NT2/D1 (cell line): Measurements from ENCODE around the gene SULT1A2.
"Not testable (repeated sequence)": the region's sequence is repeated elsewhere in the genome, so short reads cannot be mapped to it uniquely, and the experiment has no call there.

ENCODE experiments used
- DNase-seq: peaks from one replicate; pipeline ENCODE4 v3.0.0-alpha.2; 2011; ENCODE audit warnings: low read depth, low spot score
- H3K27me3 ChIP-seq: 2 replicates; pipeline ENCODE4 v1.6.0; 2011; ENCODE audit warnings: mild to moderate bottlenecking; ENCODE audit not compliant: insufficient read length, insufficient read depth
- H3K36me3 ChIP-seq: 2 replicates; pipeline ENCODE4 v1.6.1; 2011; ENCODE audit warnings: mild to moderate bottlenecking, low read length, mixed read lengths; ENCODE audit not compliant: insufficient read depth, insufficient read length
- H3K4me1 ChIP-seq: 2 replicates; pipeline ENCODE4 v1.5.1; 2011; ENCODE audit not compliant: insufficient read depth, insufficient read length
- H3K4me3 ChIP-seq: 2 replicates; pipeline ENCODE4 v1.5.1; 2011; ENCODE audit warnings: low read depth; ENCODE audit not compliant: insufficient read length
- H3K9ac ChIP-seq: 2 replicates; pipeline ENCODE4 v1.6.0; 2011; ENCODE audit warnings: low read depth; ENCODE audit not compliant: insufficient read length
- H3K9me3 ChIP-seq: 2 replicates; pipeline ENCODE4 v1.5.1; 2011; ENCODE audit warnings: mild to moderate bottlenecking, low read length; ENCODE audit not compliant: insufficient read depth
- SUZ12 ChIP-seq: IDR thresholded peaks from 2 replicates; pipeline ENCODE4 v1.6.1; 2011; ENCODE audit not compliant: insufficient read length, insufficient read depth; ENCODE audit errors: extremely low read depth
- YY1 ChIP-seq: IDR thresholded peaks from 2 replicates; pipeline ENCODE4 v1.6.1; 2011; ENCODE audit not compliant: insufficient read length, insufficient read depth
- ZNF274 ChIP-seq: IDR thresholded peaks from 2 replicates; pipeline ENCODE4 v1.6.1; 2011; ENCODE audit warnings: mild to moderate bottlenecking, low read depth, low read length

The SULT1A2 gene

GRCh38 chr16:28573738-28574718 is 22.8 kb downstream of the SULT1A2 start:
- H3K36me3 ChIP-seq: peaks cover 2% of the 10 kb centered on the region
- H3K9me3 ChIP-seq: no peaks in the 10 kb centered on the region
- H3K9ac ChIP-seq: no peak overlapping the region
- H3K4me3 ChIP-seq: no peak overlapping the region
- TF ChIP-seq YY1: no peak
- no peak for TF ChIP-seq SUZ12
- peaks cover 13% of the 10 kb centered on the region for H3K4me1 ChIP-seq
- no peaks in the 10 kb centered on the region for H3K27me3 ChIP-seq
- DNase-seq: no peak

DNA sequence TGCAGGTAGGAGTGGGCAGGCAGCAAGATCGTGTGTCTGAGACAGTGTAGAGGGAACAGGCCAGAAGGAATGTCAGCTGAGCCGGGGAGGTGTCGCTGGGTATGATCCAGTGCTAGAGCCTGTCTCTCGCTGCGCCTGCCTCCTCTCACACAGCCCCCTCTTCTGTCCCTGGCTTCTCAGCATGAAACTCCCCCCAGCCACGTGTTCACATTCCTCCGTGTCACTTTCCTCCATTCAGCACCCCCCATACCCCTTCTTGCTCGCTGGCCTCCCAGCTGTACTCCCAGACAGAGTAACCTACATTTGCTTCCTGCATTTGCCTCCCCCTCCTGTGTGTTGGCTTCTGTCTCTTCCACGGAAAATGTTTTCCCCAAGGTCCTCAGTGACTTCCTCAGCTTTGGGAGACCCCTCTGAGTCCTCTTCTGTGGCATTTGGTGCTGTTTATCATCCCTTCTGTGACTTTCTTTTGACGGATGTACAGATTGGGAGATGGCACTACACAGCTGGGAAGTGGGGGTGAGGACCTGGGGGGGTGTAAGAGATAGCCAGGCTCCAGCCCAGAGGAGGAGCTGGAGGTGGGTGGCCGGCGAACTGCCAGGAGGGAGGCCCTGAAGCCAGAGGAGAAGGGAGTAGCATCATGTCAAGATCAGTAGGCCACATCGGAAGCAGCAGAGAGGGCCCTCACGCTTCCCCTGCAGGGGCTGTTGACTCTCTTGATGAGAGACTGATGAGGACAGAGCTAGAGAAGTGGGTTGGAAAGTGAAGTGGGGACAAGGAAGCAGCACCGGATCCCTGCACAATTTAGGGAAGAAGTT is 23.9 kb downstream of the SULT1A2 start:
- Histone ChIP-seq H3K4me1 (peaks cover 13% of the 10 kb centered on the region), H3K36me3 (peaks cover 2% of the 10 kb centered on the region), H3K9ac (peak overlapping the region; percentile 37), H3K9me3 (no peaks in the 10 kb centered on the region), H3K4me3 (no peak overlapping the region), H3K27me3 (no peaks in the 10 kb centered on the region)
- TF ChIP-seq SUZ12: no peak
- no peak for TF ChIP-seq YY1
- TF ChIP-seq ZNF274: no peak
- no peak for DNase-seq

GRCh38 chr16:28569968-28570752 is 26.7 kb downstream of the SULT1A2 start:
- no peak for DNase-seq
- peaks cover 13% of the 10 kb centered on the region for H3K4me1 ChIP-seq
- no peak overlapping the region for H3K4me3 ChIP-seq
- no peaks in the 10 kb centered on the region for H3K9me3 ChIP-seq
- TF ChIP-seq SUZ12 (no peak), ZNF274 (no peak), YY1 (no peak)
- no peak overlapping the region for H3K9ac ChIP-seq
- peaks cover 4% of the 10 kb centered on the region for H3K36me3 ChIP-seq
- no peaks in the 10 kb centered on the region for H3K27me3 ChIP-seq

GRCh38 chr16:28569021-28569420 is 27.8 kb downstream of the SULT1A2 start:
- Histone ChIP-seq H3K4me3 (no peak overlapping the region), H3K36me3 (peaks cover 8% of the 10 kb centered on the region), H3K9ac (no peak overlapping the region), H3K9me3 (no peaks in the 10 kb centered on the region), H3K27me3 (no peaks in the 10 kb centered on the region), H3K4me1 (peaks cover 7% of the 10 kb centered on the region)
- no peak for DNase-seq
- TF ChIP-seq ZNF274: no peak
- no peak for TF ChIP-seq SUZ12

DNA sequence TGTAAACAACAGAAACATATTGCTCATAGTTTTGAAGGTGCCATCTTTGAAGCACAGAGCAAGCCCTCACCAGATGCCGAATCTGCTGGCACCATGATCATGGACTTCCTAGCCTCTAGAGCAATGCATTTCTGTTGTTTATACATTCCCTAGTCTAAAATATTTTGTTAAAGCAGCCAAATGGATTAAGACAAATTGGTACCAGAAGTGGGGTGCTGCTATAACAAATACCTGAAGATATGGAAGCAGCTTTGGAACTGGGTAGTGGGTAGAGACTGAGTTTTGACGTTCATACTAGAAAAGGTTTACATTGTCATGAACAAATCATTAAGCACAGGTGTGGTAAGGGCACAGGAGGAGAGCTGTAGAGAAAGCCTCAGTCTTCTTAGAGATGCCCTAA is 29.6 kb downstream of the SULT1A2 start:
- TF ChIP-seq YY1: no peak
- no peak for TF ChIP-seq SUZ12
- no peak for TF ChIP-seq ZNF274
- Histone ChIP-seq H3K36me3 (peaks cover 8% of the 10 kb centered on the region), H3K4me3 (no peak overlapping the region), H3K27me3 (no peaks in the 10 kb centered on the region), H3K9me3 (no peaks in the 10 kb centered on the region), H3K4me1 (no peaks in the 10 kb centered on the region), H3K9ac (no peak overlapping the region)
- DNase-seq: no peak

DNA sequence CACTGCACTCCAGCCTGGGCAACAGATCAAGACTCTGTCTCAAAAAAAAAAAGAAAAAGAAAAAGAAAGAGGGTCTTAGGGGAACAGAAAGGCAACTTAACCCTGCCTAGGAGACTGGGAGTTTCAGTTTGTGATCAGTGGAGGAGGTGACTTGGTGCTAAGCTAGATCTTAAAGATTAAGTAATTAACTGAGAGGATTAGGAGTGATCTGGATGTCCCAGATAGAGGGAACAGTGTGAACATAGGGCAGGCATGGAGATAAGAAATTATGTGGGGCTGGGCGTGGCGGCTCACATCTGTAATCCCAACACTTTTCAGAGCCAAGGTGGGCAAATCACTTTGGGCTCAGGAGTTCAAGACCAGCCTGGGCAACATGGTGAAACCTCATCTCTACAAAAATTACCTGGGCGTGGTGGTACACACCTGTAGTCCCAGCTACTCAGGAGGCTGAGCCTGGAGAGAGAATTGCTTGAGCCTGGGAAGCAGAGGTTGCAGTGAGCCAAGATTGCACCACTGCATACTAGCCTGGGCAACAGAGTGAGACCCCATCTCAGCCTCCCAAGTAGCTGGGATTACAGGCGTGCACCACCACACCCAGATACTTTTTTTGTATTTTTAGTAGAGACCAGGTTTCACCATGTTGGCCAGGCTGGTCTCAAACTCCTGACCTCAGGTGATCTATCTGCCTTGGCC is 30.5 kb downstream of the SULT1A2 start:
- H3K27me3 ChIP-seq, H3K9me3 ChIP-seq, H3K36me3 ChIP-seq, DNase-seq, H3K4me3 ChIP-seq, H3K9ac ChIP-seq, H3K4me1 ChIP-seq: not testable (repeated sequence)

- TF ChIP-seq YY1 (no peak), SUZ12 (no peak)
- no peaks in the 10 kb centered on the region for H3K4me1 ChIP-seq
- H3K9me3 ChIP-seq: no peaks in the 10 kb centered on the region
- peaks cover 20% of the 10 kb centered on the region for H3K36me3 ChIP-seq
- no peak for DNase-seq
- H3K9ac ChIP-seq: no peak overlapping the region
- H3K4me3 ChIP-seq: no peak overlapping the region
- H3K27me3 ChIP-seq: no peaks in the 10 kb centered on the region
Observed at GRCh38 chr16:28563218-28563617, 33.6 kb downstream of the SULT1A2 start.
